ENCODE measurements around the gene ATP6AP1.

The ATP6AP1 gene

GRCh38 chrX:154428176-154429171 is at the start of gene ATP6AP1:
TSS of gene ATP6AP1 (plus strand) at chrX:154428677. CDS start at chrX:154428693, 16 bp downstream.
- Histone ChIP-seq H3K4me2 (ENCODE audit: low read length) (peak within 1 kb of the TSS; percentile 64), H3K27me3 (ENCODE audit: control insufficient read depth, insufficient read depth, low read length) (no peaks in the 10 kb centered on the region), H3K9ac (no peak within 1 kb of the TSS), H3K79me2 (peaks cover 2% of the 10 kb centered on the region), H3K4me3 (ENCODE audit: low read depth, low read length) (peak within 1 kb of the TSS; percentile 70), H3K4me1 (peaks cover 4% of the 10 kb centered on the region), H3K36me3 (ENCODE audit: control insufficient read depth, insufficient read depth, low read length) (no peaks in the 10 kb centered on the region), H3K27ac (peak within 1 kb of the TSS; percentile 75), H3K9me3 (ENCODE audit: control insufficient read depth, low read length) (no peaks in the 10 kb centered on the region), H2AFZ (peak within 1 kb of the TSS; percentile 83)
- TF ChIP-seq, protein P1, sequence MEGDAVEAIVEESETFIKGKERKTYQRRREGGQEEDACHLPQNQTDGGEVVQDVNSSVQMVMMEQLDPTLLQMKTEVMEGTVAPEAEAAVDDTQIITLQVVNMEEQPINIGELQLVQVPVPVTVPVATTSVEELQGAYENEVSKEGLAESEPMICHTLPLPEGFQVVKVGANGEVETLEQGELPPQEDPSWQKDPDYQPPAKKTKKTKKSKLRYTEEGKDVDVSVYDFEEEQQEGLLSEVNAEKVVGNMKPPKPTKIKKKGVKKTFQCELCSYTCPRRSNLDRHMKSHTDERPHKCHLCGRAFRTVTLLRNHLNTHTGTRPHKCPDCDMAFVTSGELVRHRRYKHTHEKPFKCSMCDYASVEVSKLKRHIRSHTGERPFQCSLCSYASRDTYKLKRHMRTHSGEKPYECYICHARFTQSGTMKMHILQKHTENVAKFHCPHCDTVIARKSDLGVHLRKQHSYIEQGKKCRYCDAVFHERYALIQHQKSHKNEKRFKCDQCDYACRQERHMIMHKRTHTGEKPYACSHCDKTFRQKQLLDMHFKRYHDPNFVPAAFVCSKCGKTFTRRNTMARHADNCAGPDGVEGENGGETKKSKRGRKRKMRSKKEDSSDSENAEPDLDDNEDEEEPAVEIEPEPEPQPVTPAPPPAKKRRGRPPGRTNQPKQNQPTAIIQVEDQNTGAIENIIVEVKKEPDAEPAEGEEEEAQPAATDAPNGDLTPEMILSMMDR (IDR thresholded peaks at IDR 0.05) = no peak

DNA sequence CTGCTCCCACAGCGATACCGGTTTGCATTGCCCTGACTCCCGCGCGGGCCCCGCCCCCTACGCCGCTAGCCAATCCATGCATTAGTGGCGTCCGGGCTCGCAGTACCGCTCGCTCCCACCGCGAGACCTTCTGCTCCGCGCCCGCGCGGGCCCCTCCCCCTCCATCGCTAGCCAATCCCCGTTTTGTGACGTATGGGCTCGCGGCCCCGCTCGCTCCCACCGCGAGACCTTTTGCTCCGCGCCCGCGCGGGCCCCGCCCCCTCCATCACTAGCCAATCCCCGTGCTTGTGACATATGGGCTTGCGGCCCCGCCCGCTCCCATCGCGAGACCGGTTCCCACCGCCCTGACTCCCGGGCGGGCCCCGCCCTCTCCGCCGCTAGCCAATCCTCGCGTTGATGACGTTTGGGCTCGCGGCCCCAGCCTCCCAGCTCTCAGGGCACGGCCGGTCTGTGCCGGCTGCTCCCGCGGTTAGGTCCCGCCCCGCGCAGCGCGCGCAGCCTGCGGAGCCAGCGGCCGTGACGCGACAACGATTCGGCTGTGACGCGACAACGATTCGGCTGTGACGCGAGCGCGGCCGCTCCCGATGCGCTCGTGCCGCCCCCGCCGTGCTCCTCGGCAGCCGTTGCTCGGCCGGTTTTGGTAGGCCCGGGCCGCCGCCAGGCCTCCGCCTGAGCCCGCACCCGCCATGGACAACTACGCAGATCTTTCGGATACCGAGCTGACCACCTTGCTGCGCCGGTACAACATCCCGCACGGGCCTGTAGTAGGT is 49.5 kb upstream of the ATP6AP1 start, which contains the start of gene EMD:
Gene EMD (plus strand): TSS at position 497 of the 770 bp plus-strand sequence. CDS start 190 bp downstream, at position 687.
- Histone ChIP-seq H3K36me3 (ENCODE audit: control insufficient read depth, insufficient read depth, low read length) (no peaks in the 10 kb centered on the region), H2AFZ (peak within 1 kb of the TSS; percentile 81), H3K79me2 (no peaks in the 10 kb centered on the region), H3K4me2 (ENCODE audit: low read length) (peak within 1 kb of the TSS; percentile 80), H3K27me3 (ENCODE audit: control insufficient read depth, insufficient read depth, low read length) (no peaks in the 10 kb centered on the region), H3K27ac (peak within 1 kb of the TSS; percentile 95), H3K9ac (peak within 1 kb of the TSS; percentile 94), H3K4me1 (no peaks in the 10 kb centered on the region), H3K9me3 (ENCODE audit: control insufficient read depth, low read length) (no peaks in the 10 kb centered on the region), H3K4me3 (ENCODE audit: low read depth, low read length) (peak within 1 kb of the TSS; percentile 93)
- TF ChIP-seq, protein P1 (IDR thresholded peaks at IDR 0.05) = peak; percentile 3

DNA sequence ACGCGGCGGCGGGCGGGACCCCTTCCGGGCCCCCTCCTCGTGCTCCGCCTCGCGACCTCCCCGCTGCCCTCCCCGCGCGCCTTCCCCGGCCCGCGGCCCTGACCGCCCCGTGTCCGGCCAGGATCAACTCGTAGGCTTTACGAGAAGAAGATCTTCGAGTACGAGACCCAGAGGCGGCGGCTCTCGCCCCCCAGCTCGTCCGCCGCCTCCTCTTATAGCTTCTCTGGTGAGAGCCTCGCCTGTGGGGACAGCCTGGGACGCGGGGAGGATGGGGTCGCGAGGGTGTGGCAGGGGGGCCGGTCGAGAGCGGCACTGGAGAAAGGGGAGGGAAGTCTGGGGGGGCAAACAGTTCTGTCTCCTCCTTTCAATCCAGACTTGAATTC is 48.9 kb upstream of the ATP6AP1 start:
- Histone ChIP-seq H3K79me2 (no peaks in the 10 kb centered on the region), H3K27me3 (ENCODE audit: control insufficient read depth, insufficient read depth, low read length) (no peaks in the 10 kb centered on the region), H3K27ac (peak overlapping the region; percentile 95), H3K4me1 (no peaks in the 10 kb centered on the region), H3K9me3 (ENCODE audit: control insufficient read depth, low read length) (no peaks in the 10 kb centered on the region), H3K9ac (peak overlapping the region; percentile 94), H2AFZ (peak overlapping the region; percentile 66), H3K4me3 (ENCODE audit: low read depth, low read length) (peak overlapping the region; percentile 93), H3K36me3 (ENCODE audit: control insufficient read depth, insufficient read depth, low read length) (no peaks in the 10 kb centered on the region), H3K4me2 (ENCODE audit: low read length) (peak overlapping the region; percentile 79)
- TF ChIP-seq, protein P1 (IDR thresholded peaks at IDR 0.05) = no peak

- Histone ChIP-seq H3K4me1 (no peaks in the 10 kb centered on the region), H3K4me3 (ENCODE audit: low read depth, low read length) (peak overlapping the region; percentile 93), H3K27me3 (ENCODE audit: control insufficient read depth, insufficient read depth, low read length) (no peaks in the 10 kb centered on the region), H3K9me3 (ENCODE audit: control insufficient read depth, low read length) (no peaks in the 10 kb centered on the region), H3K4me2 (ENCODE audit: low read length) (peak overlapping the region; percentile 79), H3K36me3 (ENCODE audit: control insufficient read depth, insufficient read depth, low read length) (no peaks in the 10 kb centered on the region), H3K79me2 (no peaks in the 10 kb centered on the region), H2AFZ (no peak overlapping the region), H3K9ac (peak overlapping the region; percentile 94), H3K27ac (peak overlapping the region; percentile 95)
- TF ChIP-seq, protein P1 (IDR thresholded peaks at IDR 0.05) = no peak
Observed at GRCh38 chrX:154380153-154380552, 48.3 kb upstream of the ATP6AP1 start.
